ENCODE results near the gene EDN3.

DNA sequence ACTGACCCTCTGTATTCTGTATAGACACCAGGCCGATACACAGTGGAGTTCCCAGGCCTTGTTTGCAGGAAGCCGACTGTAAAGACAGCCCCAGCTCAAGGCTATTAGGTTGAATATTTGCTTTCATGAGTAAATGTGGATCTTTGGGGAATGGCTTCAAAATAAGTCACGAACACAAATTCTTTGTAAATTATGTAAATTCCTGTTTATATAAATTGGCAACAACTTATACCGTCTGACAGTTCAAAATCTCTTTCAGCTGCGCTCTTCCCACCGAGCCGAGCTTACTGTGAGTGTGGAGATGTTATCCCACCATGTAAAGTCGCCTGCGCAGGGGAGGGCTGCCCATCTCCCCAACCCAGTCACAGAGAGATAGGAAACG is 24.7 kb downstream of the EDN3 start:
- TF ChIP-seq CTCF (IDR thresholded peaks at IDR 0.05) (no peak), POLR2A (IDR thresholded peaks at IDR 0.05) (no peak)

Data from thyroid gland (tissue), 4 donors.